ENCODE results near the gene MARK3. TPM values are rescaled to one million over a fixed set of nuclear protein-coding genes. Genes with fewer than 3 reads are reported as not detected.

The MARK3 gene
- total RNA-seq, 1 donor from 2014 or later, result 105 TPM

Other genes with a start within 250 kb of the MARK3 start
- gene EIF5, start 51.2 kb upstream of the MARK3 start, total RNA-seq, result 245 TPM
- 148 TPM for gene CKB, start 137.4 kb downstream of the MARK3 start, total RNA-seq
- gene TRMT61A, start 143.8 kb downstream of the MARK3 start, total RNA-seq, result 11.6 TPM
- gene BAG5, start 177.2 kb downstream of the MARK3 start, total RNA-seq, result 33.0 TPM
- gene COA8, start 177.5 kb downstream of the MARK3 start, total RNA-seq, result 29.7 TPM
- 172 TPM for gene KLC1, start 243.8 kb downstream of the MARK3 start, total RNA-seq

All from upper lobe of right lung (tissue), 1 donor.